ENCODE measurements around the gene ZBTB7C.

The ZBTB7C gene

DNA sequence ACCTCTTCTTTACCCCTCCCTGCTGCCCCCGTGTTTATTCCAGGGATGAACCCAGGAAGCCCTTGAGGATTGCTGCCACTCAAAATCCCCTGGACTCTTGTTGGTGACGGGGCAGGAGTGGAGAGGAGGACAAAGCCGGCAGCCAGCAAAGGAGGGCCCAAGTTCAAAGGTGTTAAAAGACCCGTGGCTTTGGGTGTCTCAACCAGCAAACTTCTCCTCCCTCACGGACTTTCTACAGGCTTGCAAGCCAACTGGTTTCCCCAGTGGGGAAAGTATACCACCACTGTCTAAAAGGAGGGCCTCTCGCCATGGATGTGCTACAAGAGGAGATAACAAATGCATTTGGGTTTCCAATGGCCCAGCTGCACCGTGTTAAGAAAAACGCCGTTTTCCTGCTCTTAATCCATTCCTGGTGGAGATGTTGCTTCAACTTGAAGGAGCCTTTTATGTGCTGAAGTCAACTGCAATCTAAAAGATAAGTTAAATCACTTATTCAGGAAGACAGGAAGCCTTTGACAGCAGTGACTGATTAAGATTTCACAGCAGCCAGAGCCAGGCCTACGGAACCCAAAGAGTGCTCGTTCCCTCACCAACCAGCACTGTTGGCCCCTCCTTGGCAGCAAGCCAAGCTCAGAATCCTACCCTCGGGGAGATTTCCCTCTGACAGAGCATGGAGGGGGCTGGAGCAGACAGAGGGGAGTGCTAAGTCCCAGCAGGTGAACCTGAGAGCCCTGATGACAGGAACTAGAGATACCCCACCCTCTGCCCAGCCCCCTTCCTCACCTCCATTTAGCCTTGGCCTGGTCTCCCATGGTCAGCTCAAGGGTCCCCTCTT, 57.8 kb downstream of the ZBTB7C start:
- no peak for ATAC-seq

DNA sequence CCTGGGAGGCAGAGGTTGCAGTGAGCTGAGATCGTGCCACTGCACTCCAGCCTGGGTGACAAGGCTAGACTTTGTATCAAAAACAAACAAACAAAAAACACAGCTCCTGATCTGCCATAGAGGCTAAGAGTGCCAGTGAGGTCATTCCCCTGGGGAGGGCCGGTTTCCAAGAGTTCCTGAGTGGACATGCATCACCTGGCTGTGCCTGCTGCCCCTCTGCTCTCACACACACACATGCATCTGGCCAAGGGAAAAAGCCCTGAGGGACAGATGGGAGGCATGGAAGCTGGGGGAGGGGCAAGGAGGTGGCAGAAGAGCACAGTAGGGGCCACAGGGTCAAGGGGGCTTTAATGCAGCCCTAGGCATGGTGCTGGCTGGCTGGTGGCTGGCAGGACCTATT, 60.4 kb downstream of the ZBTB7C start:
- ATAC-seq, result no peak

DNA sequence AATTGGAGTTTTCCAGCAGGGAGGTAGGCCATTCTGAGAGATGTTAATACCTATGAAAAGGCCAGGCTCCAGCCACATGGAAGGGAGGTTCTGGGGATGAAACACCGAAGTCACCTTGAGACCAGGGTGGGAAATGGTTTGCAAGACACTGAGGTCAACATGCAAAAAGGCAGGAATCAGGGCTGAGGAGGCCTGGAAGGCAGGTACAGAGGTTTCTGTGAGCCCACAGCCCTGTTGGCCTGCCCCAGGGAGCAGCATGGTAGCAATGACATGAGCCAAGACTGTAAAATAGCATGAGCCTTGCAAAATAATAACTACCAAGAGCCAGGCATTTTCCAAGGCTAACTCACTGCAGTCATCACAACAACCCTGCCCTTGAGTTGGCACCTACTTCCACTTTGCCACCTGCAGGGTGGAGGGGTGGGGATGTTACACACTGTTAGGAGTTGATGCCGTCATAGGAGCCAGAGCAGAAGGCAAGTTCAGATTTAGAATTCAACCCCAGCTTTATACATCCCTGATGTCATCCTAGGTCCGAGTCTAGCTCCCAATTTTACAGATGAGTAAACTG, 61.3 kb downstream of the ZBTB7C start:
- no peak for ATAC-seq

DNA sequence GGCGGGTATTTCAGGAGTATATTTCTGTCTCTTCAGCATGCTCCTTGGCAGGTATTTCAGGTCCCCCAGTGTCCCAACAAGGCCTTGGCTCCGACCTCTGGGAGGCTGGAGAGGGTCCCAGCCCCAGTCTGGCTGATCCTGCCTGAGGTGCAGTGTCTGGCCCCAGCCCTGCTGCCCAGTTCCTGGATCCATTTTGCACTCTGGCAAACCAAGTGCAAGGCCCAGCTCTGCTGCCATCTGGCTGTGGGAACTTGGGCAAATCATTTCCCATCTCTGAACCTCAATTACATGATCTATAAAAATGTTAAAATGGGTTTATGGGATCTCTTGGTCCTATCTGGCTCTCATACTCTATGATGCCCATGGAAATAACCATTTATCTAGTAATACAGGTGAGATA, 63.6 kb downstream of the ZBTB7C start:
- ATAC-seq, result no peak

DNA sequence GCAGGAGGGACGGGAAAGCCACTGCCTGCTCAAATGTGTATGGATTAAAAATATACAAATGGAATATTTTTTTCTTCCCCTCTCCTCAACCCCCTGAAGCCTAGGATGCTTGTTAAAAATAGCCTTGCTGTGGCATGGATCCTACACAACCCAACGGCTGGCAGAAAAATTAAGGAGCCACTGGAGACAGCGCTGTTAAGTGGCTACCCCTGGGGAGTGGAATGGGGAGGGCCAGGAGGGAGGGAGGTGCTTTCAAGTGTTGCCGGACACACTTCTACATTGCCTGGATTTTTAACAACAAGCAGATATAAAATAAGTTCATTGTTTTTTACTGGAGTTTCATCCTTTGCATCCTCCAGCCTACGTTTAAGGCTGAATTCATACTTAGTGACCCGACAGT, 66.6 kb downstream of the ZBTB7C start:
- no peak for ATAC-seq

DNA sequence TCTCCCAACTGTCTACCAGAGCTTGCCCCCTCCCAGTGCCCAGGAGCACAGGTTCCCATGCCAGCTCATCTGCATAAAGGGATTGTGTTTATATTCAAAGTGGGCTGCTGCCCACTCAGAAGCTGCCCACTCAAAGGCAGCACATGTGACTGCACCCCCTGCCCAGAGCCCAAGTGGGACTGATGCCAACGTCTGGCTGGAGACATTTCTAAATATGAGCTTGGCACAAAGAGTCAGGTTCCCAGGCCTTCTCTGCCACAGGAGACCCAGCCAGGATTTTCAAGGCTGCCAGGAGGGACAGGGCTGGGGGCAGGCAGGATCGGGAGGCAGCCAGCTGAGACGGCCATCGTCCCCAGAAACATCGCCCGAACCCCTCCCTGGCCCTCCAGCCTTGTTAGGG, 67.1 kb downstream of the ZBTB7C start:
- no peak for ATAC-seq

DNA sequence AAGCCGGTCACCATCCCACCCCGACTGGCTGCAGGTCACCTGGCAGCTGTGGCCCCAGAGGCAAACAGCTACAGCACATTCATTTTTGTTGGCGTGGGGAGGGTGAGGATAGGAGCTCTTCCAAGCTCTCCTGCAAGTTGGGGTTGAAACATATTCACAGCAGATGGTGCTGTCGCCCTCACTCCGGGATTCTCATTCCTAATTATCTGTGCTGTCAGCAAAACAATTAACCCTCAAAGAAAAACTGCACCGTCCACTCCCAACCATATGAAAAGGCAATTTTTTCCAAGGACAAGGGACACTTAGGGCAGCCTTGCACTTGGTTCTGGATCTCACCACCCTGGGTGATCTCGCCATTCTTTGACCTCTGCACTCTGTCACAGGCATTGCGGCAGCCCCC, 68.6 kb downstream of the ZBTB7C start:
- ATAC-seq, result no peak

DNA sequence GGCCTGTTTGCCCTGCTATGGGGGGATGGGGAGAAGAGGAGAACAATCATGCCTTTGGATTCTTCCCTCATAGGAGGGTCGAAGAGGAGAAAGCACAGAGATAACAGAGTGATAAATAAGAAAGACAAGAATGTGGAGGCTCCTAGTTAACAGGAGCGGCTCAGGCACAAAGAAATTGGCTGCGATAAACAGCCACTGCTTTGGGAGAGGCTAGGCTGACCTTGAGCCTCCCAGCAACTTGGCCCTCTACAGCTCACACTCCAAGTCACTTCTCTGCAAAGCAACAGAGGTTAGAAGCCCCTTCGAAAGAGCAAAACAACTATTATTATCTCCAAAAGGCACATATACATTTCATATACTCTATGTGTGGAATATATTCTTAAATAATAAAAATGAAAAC, 69.5 kb downstream of the ZBTB7C start:
- no peak for ATAC-seq

DNA sequence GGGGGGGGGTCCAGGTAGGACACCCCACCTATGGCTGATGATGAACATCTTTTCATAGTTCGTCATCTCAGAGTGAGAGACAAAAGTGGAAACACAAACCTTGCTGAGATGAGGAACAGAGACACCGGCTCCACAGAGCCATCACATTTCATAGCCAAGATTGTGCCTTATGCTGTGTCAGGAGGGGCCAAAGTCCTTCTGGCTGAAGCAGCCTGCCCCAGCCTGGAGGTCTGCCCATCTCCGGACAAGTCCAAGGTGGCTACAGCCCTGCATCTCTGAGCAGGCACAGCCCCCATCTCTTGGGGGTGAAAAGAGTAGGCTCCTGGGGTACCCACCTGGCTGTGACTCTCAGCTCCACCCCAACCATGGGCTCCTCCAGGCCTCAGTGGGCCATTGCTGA, 70.3 kb downstream of the ZBTB7C start:
- ATAC-seq, result no peak

DNA sequence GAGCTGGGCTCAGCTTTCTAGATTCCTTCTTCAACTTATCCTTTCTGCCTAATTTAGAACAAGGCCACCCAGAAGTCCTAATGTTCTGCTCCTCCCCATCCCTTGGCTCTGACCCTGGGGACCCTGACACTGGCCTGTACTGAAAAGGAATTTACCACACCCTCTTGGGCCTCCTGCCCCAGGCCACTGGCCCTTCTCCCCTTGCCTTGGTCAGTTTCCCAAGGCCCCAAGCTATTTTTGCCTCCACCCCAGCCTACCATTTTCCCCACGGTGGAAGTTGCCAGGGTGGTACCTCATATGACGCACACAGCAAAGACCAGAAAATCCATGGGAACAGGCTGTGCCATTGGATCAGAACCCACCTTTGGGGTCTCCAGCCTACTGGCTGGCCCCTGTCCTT, 72.1 kb downstream of the ZBTB7C start:
- ATAC-seq, result no peak

DNA sequence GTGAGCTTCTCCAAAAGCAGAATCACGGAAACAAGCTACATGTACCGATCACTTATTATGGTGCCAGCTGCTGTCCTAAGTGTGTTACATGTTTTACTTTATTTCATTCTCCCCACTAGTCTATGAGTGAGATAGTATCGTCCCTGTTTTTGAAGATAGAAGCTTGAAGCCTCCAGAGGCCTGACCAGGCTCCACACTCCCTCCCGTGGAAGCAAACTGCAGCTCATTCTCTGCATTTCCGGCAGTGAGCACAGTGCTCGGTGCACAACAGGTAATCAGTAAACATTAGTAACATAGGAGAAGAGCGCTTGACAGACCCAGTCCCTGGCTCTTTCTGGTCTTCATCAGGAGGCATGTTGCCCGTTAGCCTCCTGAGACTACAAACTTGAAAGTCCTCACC, 72.9 kb downstream of the ZBTB7C start:
- no peak for ATAC-seq

DNA sequence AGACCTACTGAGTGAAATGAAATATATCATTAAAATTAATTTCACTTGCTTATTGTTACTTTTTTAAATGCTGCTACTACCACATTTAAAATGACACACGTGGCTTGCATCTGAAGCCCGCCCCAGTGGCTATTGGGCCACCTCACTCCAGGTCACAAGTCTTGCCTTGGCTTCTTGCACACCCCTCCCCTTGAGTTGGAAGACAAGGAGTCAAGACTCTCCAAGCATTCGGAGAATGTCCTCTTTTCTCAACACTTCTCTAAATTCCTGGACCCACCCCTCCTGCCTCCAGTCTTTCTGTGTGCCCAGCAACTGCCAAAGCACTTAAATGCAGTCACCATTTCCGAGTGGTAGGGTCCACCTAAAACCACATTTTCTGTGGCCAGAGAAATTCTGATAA, 73.4 kb downstream of the ZBTB7C start:
- no peak for ATAC-seq

DNA sequence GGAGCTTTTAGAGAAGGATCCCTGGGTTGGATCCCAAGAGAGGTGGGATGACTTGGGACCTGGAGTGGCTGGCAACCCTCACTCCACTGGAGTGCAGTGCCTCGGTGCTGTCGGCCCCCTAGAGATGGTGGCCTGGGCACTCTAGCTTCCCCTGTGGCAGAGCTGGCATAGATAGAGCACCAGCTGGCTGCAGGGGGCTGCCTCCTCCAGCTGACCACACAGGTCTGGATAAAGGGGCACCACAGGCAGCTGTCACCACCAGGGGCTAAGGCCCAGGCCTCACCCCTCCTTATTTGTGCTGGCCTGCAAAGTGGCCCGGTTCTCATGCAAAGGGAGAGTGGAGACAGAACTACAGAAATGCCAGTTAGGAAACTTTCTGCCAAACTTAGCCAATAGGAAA, 74.3 kb downstream of the ZBTB7C start:
- no peak for ATAC-seq

DNA sequence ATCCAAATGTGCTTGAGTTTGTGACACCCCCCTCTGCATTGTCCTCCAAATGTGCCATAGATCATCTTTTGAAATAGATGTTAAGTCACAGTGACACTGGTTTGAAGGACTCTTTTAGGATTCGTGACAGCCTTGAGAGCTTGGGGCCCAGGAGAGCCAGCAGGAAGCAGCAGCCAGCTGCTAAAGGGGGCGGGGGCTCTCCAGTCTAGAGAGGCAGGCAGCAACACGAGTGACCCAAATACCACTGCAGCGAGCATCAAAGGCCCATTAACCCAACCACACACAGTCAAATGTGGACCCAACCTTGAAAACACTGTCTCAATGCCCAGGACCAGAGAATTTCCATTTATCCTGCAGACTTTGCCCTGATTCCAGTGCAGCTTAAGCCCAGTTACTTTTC, 75.6 kb downstream of the ZBTB7C start:
- ATAC-seq, result no peak

DNA sequence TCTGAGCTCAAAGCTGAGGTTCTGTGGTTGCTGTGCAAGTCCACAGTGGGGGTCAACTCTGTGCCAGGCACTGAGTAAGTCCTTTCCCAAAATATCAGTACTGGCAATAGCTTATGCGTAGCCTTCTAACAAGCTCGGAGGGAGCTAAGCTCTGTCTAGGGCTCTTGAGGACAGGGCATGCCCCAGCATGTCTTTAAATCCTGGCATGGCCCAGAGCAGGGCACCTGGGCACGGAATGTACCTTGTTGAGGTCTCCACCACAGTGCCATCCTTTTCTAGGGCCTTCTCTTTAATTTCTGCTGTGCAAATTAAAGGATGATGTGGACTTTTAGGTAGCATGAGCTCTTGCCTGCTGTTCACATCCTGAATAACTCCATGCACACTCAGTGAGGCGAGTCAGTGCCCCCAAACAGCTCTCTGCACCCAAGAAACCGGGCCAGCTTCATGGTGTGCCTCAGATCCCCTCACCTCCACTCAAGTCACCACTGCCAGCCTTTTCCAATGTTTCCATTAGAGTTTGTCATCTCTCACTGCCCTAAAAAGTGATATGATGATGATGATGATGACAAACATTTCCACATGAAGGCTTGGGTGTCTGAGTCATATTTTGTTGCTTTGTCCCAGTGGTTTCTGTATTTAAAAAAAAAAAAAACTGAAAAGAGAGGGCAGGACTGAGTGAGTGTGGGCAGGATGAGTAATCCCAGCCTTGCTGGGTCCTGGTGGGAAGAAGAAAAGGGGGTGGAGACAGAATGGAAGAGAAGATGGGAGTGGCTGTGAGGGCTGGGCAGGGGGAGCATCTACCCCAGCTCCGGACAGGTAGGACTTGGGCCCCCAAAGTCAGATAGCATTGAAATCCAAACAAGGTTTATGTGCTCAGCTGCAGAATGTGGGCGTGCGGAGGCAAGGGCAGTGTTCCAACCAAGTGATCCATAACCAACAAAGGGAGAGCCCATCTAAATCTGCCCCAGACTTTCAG, 78.9 kb downstream of the ZBTB7C start:
- ATAC-seq, result no peak

DNA sequence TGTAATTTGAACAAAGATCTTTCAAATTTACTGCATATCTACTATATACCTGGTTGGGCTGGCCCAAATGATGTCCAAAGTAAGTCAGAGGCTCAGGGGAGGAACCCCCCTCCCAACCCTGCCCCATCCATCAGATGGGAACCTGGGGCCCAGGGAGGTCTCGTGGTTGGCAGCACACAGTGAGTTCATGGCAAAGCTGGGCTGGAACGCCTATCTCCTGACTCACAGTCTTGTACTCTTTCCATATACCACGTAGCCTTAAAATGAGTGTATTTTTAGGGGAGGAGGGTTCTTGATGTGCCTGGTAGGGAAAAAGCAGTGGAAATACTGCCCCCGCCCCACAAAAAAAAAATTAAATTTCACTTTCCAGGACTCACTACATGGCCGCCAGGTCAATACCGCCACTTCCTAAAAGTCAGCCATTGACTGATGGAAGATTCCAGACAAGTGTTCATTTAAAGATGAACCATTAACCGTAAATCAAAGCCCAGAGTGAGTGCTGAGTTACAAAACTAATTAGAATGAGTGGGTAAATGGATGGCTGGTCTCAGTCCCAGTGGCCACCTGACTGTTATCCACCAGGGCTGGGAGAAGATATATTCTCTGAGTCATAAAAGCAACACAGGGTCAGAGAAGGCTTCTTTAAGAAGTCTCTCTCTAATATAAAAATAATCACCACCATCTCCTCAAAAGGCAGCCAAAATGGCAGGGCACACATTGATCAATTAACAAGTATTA, 80.5 kb downstream of the ZBTB7C start:
- no peak for ATAC-seq

DNA sequence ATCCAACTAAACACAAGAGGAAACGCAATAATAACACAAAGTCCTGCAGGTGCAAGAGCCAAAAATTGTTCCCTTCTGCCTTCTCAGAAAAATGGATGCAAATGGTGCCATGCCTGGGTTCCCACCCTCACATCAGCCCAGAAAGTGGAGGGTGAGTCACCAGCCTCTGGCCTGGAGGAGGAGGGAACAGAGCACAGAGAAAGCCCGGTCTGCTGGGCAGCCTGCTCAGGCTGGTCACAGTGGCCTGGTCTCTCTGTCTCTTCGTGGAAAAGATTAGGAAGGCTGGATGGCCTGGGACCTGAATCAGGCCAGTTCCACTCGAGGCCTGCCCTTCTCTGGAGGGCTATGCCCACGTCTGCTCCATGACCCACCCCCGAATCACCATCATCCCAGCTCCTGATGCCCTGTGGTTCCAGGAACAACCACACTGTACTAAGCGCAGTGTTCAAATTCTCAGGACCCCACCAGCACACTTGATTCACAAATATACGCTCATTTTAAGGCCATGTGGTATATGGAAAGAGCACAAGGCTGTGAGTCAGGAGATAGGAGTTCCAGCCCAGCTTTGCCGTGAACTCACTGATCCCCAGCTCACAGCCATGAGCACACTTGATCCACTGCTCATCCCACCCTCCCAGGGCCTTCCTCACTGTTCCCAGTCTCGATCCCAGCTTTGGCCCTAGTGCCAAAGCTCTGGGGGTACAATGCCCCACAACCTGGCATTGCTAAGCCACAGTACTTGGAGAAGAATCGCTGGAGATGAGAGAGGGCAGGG, 82.1 kb downstream of the ZBTB7C start:
- no peak for ATAC-seq

DNA sequence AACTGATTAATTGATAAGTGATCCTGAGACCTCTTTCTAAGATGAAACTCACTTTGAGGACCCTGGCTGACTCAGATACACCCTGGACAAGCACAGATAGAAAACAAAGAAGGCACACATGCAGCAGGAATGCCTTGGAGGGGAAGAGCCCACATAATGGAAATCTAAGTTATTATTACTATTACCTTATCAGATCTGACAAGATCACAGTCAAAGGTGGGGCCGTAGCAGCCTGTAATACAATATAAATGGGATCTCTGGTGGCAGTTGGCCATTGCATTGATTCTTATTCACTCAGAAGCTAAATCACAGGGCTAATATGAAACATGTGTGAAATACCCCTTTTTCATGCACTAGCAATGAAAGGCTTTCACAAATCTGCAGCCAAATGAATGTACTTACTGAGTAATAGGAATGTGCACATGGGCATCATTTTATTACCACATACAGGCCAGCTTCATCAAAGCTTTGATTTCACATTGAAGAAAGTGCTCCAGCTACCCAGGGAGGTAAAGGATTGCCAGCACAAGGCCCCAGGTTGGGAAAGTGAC, 84.0 kb downstream of the ZBTB7C start:
- ATAC-seq, result no peak

DNA sequence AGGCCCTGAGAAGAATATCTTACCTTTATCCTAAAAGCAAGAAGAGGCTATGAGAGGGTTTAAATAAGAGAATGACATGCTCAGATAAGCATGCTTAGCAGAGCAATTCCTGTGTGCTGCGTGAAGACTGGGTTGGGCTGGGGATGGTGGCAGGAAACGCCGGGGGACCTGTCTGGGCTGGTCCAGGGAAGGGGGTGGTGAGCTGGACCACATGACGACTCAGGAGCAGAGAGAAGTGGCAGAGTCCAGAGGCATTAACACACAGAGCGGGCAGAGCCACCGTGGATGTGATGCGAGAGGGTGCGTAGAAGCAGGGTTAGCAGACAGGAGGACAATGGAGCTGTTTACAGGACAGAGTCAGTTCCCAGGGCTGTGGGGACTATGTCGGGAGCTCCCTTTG, 84.5 kb downstream of the ZBTB7C start:
- no peak for ATAC-seq

DNA sequence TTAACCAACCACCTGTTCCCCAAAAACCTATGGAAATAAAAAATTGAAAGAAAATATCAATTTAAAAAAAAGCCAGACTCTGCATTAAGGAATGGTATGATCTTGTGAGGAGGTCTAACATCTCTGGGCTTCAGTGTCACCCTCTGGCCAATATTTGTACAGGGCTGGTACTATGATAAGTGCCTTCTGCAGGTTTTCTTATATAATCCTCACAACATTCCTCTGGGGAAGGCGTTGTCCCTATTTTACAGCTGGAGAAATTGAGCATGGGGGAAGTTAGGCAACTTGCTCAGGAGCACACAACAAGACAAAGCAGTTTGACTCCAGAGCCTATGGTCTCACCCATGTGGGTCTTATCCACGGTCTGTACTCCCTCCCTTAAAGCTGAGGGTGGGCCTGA, 86.0 kb downstream of the ZBTB7C start:
- ATAC-seq, result no peak

DNA sequence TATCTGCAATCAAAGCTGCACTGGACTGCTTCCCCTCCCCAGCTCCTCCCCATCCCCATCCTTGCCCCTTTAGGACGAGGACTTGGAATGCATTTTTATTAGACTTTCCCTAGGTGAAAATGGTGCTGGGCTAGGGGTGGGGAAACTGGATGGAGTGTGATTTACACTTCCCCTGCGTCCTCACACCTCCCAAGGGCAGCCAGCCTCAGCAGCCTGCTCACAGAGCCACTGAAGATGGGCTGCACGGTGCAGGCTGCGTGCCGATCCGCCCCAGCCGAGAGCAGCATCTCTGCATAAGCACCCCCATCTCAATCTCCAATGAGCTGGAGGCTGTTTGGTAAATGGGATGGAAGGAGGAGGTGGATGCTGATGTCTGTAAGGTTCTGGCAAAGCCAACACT, 87.6 kb downstream of the ZBTB7C start:
- ATAC-seq, result no peak

DNA sequence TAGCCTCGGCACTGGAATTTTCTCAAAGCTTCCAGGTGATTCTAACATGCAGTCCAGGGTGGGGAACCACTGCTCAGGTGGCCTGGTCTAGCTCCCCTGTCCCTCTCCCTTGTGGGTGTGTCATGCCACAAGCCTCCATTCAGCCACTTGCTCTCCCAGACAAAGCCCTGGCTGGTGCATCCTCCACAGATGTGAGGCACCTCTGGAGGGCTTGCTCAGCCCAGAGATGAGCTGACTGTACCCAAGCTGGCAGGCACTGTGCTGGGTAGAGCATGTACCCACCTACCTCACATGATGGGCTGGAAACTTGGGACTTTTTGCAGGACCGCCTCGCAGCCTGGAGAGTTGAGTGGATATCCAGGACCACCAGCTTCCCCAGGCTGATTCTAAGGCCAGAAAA, 88.1 kb downstream of the ZBTB7C start:
- ATAC-seq, result no peak

Data from activated CD4-positive, CD25-positive, alpha-beta regulatory T cell treated with anti-CD3 and anti-CD28 coated beads, Interleukin-2, amount 50 U/mL, for 24 hours (primary cell).